GM21515 (cell line): ENCODE data around the gene SEPTIN10.
"Not testable (repeated sequence)": the region's sequence is repeated elsewhere in the genome, so short reads cannot be mapped to it uniquely, and the experiment has no call there.

Experiments
- ATAC-seq: cut with Tn5 transposase; IDR thresholded peaks from one replicate; pipeline ENCODE4 v1.9.1; 2021; ENCODE audit not compliant: unreplicated experiment

The SEPTIN10 gene

GRCh38 chr2:109607766-109608165 lies 6.0 kb downstream of the SEPTIN10 start:
- ATAC-seq, result no peak

DNA sequence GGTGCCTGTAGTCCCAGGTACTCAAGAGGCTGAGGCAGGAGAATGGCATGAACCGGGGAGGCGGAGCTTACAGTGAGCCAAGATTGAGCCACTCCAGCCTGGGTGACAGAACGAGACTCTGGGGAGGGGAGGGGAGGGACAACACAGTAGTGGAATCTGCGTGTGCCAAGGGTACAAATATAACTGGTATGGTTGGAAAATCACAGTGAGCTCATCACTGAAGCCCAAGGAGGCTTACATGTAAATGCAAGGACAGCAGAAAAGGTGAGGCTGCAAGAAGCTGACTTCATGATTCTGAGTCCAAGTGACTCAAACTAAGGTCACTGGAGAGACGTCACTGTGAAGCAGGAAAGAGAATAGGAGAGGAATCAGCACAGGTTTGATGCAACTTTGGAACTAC lies 9.2 kb downstream of the SEPTIN10 start:
- ATAC-seq, result no peak

- ATAC-seq, result no peak
Measured at GRCh38 chr2:109602617-109603188, 11.1 kb downstream of the SEPTIN10 start.

- no peak for ATAC-seq
Measured at GRCh38 chr2:109601783-109602182, 12.0 kb downstream of the SEPTIN10 start.

GRCh38 chr2:109597283-109597682 lies 16.5 kb downstream of the SEPTIN10 start:
- no peak for ATAC-seq

GRCh38 chr2:109595644-109596043 lies 18.1 kb downstream of the SEPTIN10 start:
- no peak for ATAC-seq

DNA sequence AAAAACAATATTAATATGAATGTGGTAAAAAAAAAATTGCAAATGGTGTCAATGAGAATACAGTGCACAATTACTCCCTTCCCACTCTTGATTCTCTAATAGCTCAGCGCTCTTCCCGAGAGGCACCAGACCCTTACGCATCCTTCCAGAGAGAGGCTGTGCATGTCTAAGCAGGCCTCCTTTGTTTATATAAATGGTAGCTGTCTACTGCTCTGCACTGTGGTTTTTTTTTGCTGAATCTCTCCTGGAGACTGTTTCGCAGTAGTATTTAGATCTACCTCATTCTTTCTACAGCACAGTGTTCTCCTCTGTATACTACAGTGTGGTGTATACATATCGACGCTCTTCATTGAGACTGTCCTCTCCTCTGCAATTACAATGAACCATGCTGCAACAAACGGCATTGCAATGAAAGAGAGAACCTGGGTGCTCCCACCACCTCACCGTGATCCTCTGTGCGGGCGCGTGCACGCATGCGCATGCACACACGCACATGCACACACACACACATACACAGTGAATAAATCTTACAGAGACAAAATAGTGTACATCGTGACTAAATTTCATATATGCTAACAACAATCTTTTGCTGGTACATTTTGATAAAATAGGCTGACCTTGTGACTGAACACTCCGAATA lies 19.4 kb downstream of the SEPTIN10 start:
- ATAC-seq, result no peak

- no peak for ATAC-seq
Measured at GRCh38 chr2:109592905-109593304, 20.9 kb downstream of the SEPTIN10 start.

DNA sequence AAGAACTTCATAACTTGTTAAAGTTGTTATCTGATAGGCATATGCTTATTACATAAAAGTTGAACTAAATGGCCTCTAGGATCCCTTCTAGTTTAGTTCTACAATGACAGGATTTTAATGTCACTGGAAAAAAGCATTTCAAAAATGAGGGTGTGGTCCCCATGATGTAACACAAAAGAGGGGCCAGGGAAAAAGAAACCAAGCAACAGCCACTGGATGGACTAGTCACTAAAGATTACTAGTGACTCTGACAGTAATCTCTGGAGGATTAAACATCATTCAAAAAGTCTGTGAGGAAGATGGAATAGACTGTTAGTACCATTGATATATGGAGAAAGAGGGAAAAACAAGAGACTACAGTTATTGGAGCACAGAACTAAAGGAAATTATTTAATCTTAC lies 22.6 kb downstream of the SEPTIN10 start:
- no peak for ATAC-seq

- no peak for ATAC-seq
Measured at GRCh38 chr2:109586687-109587086, 27.1 kb downstream of the SEPTIN10 start.

GRCh38 chr2:109582928-109583895 lies 30.6 kb downstream of the SEPTIN10 start:
- no peak for ATAC-seq

DNA sequence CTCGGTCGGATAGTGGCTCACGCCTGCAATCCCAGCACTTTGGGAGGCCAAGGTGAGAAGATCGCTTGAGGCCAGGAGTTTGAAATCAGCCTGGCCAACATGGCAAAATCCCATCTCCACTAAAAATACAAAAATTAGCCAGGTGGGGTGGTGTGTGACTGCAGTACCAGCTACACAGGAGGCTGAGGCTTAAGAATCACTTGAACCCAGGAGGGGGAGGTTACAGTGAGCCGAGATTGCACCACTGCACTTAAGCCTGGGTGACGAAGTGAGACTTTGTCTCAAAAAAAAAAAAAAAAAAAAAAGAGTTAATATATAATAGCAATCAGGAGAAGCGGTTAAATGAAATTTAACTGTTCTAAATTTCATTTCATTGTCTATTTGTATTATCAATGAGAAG lies 36.1 kb downstream of the SEPTIN10 start:
- ATAC-seq, result not testable (repeated sequence)

DNA sequence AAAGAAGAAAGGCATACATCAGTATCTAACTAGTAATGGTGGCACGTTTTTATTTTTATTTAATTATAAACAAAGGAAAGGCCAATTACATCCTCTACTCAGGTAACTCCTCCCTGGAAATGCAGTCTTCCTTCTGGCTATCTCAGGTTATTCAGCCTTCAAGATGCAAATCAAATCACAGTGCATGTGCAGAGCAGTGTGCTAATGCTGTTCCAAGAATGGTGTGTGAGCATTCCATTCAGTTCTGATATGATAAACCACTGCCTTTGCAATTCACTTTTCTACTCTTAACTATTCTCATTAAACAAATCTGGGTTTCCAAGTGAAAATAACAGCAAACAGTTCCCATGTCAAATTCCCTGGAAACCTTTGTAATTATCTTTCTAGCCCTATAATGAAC lies 38.4 kb downstream of the SEPTIN10 start:
- no peak for ATAC-seq

- ATAC-seq, result no peak
Measured at GRCh38 chr2:109563980-109564550, 49.7 kb downstream of the SEPTIN10 start.

- ATAC-seq, result no peak
Measured at GRCh38 chr2:109563288-109563687, 50.5 kb downstream of the SEPTIN10 start.

DNA sequence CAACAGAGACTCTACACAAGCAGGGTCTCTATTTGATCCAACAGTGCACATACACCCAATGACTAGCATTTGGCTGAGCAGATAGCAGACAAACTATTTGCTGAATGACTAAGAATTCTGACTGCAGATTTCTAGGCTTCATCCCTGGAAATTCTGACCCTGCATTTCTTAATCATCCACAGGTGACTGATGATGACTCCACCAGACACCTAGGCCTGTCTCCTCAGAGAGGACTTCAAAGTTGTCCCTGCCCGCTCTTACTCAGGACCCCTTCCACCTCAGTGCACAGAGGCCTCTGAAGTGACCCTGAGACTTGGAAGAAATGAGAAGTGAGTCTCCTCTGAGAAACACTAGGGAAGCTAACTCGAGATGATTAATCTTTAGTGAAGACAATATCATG lies 51.3 kb downstream of the SEPTIN10 start:
- ATAC-seq, result no peak

DNA sequence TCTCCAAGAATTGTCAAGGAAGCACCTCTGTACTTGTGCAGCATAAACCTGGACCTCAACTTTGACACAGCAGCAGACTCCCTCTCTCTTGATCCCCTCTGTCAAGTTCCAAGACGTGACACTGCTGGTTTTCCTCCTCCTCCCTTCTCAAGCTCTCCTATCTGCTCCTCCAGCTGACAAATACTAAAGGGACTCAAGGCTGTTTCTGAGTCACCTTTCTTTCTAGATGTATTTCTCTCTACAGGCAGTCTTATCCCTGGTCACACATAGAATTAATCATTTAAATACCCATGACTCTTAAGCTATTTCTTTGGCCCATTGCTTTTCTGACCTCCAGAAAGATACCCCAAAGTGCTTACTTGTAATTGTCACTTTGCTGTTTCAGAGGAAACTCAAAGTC lies 53.5 kb downstream of the SEPTIN10 start:
- ATAC-seq, result no peak

DNA sequence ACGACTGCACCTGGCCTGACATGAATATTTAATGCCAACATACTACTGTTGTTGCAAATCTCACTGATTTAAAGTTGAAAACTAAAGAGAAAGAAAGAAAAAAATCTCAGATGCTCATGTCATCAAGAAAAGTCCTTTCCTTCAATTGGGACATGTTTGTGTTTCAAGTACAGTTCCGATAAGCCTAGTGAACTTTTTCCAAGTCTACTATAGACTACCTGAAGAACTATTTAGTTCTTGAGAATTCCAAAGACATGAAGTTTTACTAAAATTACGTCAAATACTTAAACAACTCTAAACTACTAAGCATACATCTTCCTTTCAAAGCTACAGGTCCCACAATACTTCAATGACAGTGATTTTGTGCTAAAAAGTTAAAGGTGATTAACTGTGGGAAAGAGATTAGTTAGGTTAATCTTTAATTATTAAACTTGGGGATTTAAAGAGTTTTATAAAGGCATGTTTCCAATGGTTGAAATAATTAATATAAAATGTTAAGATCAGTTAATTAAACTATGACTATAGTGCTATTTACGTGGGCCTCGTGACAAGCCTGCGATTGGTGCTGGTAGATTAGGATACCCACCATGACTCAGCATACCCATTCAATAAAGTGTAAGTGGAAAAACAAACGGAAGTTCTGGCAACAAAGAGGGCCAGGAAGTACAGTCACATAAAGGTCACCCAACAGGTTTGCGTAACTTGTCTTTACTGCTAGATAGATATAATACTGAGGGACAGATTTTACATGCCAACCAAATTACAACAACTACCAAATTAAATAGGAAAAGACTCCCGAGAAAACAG lies 55.5 kb downstream of the SEPTIN10 start:
- ATAC-seq, result no peak

DNA sequence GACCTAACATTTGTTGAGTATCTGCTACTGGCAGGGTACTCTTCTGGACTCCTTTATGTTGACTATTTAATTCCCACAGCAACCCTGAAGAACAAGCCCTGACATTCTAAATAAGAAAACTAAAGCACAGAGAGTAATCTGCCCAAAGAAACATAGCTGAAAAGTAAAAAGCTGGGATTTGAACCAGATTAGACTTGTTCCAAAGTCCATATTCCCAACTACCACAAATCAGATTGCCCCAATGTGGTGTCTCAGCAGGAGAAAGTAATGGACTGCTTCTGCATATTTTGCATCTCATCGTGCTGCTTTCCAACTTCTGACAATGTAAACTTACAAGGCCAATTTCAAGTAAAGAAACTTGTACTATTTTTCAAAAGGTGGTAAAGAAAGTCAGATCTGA lies 56.5 kb downstream of the SEPTIN10 start:
- no peak for ATAC-seq

- no peak for ATAC-seq
Measured at GRCh38 chr2:109555346-109555900, 58.3 kb downstream of the SEPTIN10 start.
